GM10266 (cell line): ENCODE measurements around the gene TTC23L.
"Not testable (repeated sequence)": the region's sequence is repeated elsewhere in the genome, so short reads cannot be mapped to it uniquely, and the experiment has no call there.

Experiments used
- DNase-seq: peaks from one replicate; pipeline ENCODE4 v3.0.0; 2012; ENCODE audit errors: extremely low spot score
- TF ChIP-seq, protein P1 (sequence below): IDR thresholded peaks from 2 replicates; pipeline ENCODE4 v1.5.1; 2012; ENCODE audit warnings: mild to moderate bottlenecking, low read depth; ENCODE audit not compliant: control insufficient read depth, insufficient read depth; ENCODE audit errors: missing control alignments

The TTC23L gene

DNA sequence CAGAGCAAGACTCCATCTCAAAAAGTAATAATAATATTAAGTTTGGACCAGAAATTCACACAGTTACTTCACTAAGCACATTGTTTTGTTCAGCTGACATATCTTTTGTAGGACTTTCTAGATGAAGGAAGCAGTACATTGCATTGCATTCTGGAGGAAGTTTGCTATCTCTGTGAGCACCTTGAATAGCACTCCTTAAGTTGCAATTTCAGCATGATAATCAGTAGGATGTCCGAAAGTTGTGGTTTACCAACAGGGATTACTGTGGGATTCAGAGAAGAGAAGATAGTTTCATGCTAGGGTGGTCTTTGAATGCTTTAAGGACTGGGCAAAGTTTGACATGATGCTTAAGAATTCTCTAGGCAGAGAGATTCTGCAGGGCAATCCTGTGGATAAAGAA is 18.4 kb upstream of the TTC23L start:
- no peak for DNase-seq
- TF ChIP-seq, protein P1, sequence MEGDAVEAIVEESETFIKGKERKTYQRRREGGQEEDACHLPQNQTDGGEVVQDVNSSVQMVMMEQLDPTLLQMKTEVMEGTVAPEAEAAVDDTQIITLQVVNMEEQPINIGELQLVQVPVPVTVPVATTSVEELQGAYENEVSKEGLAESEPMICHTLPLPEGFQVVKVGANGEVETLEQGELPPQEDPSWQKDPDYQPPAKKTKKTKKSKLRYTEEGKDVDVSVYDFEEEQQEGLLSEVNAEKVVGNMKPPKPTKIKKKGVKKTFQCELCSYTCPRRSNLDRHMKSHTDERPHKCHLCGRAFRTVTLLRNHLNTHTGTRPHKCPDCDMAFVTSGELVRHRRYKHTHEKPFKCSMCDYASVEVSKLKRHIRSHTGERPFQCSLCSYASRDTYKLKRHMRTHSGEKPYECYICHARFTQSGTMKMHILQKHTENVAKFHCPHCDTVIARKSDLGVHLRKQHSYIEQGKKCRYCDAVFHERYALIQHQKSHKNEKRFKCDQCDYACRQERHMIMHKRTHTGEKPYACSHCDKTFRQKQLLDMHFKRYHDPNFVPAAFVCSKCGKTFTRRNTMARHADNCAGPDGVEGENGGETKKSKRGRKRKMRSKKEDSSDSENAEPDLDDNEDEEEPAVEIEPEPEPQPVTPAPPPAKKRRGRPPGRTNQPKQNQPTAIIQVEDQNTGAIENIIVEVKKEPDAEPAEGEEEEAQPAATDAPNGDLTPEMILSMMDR: no peak

DNA sequence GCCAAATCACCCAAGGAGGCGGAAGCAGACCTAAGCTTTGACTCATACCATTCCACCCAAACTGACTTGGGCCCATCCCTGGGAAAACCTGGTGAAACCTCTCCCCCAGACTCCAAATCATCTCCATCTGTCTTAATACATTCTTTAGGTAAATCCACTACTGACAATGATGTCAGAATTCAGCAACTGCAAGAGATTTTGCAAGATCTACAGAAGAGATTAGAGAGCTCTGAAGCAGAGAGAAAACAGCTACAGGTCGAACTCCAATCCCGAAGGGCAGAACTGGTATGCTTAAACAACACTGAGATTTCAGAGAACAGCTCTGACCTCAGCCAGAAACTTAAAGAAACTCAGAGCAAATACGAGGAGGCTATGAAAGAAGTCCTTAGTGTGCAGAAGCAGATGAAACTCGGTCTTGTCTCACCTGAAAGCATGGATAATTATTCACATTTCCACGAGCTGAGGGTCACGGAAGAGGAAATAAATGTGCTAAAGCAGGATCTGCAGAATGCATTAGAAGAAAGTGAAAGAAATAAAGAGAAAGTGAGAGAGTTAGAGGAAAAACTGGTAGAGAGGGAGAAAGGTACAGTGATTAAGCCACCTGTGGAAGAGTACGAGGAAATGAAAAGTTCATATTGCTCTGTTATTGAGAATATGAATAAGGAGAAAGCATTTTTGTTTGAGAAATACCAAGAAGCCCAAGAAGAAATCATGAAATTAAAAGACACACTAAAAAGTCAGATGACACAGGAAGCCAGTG is 15.8 kb upstream of the TTC23L start:
- TF ChIP-seq, protein P1: no peak
- DNase-seq: no peak

DNA sequence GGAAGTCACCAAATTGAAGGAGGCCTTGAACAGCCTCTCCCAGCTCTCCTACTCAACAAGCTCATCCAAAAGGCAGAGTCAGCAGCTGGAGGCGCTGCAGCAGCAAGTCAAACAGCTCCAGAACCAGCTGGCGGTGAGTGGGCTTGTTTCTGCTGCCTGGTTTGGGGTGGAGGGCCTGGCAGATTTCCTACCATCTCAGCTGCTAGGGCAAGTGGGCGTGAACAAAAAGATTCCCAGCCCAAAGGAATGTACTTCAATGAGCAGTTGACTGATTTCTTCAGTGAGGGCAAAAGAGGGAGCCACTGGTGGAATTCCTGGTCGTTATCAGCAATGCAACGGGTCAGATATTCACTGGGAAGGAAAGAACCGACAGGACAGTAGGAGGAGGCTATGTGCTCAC is 12.6 kb upstream of the TTC23L start:
- TF ChIP-seq, protein P1: no peak
- DNase-seq: no peak

DNA sequence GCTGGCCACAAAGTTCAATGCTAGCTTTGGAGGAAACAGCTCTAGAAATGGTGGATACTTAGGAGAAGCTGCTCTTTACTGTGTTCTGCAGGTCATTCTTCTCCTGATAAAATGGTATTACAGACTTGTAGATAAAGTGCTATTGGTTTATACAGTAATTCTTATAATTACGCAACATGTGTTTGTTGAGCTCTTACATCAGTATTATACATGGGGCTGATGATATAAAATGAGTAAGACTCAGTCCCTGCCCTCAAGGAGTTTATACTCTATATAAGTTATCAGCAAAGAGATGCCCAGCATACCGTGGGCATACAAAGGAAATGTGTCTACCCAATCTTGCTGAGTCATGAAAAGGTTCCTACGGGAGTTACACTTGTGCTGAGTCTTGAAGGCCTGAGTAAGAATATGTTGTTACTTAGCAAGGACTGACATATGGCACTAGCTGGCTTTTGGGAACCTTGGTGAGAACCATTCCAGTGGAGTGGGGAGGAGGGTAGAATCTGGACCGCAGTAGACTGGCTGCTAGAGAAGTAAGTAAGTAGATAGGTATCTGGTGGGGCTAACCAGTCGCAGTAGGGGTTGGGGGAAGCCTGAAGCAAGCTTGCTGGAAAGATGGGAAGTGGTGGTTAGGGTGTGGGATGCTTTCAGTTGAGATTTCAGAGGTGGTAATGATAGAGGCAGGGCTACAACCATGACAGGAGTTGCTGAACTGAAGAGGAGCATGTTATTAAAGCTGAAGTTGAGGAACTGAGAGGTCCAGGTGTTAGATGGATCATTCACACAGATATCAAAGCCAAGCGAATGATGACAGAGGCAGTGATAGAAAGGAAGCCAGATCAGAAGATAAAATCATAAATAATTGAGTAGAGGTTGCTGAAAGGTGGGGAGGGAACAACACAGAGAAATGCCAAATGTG is 11.1 kb upstream of the TTC23L start:
- TF ChIP-seq, protein P1: no peak
- DNase-seq: no peak

DNA sequence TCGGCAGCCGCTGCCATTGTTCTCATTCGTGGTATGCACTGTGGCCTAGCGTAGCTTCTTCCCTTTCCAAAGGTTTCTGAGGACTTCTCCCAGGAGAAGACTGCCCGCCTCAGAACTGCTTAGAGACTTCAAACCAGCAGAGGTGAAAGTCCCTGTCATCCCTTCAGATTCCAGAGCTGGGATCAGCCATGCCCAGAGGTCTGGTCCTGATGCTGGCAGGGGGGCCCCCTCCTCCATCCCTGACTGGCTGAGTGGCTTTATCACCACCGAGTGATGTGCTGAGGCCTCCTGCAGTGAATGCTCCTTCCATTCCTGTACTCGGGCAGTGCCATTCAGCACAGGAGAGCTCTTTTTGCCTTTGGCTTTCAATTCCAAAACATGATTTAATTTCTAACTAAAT is 8.1 kb upstream of the TTC23L start:
- not testable (repeated sequence) for DNase-seq

DNA sequence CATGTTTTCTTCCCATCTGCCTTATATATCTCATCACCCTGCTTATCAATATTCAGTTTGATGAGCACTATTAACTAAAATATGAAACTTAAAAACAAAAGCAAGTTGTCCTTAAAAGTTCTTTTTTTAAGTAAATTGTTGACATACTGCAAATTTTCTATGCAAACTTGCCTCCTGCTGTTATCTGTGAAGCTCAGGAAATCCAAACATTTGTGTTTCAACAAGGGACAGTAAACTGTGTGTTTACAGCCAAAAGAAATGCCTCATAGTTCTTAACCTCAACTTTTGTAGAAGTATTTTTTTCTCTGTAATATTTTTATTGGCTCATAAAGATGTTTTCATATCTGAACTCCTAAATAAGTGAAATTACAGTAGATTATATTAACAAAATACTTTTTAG is 7.7 kb upstream of the TTC23L start:
- DNase-seq: no peak
- TF ChIP-seq, protein P1: no peak

DNA sequence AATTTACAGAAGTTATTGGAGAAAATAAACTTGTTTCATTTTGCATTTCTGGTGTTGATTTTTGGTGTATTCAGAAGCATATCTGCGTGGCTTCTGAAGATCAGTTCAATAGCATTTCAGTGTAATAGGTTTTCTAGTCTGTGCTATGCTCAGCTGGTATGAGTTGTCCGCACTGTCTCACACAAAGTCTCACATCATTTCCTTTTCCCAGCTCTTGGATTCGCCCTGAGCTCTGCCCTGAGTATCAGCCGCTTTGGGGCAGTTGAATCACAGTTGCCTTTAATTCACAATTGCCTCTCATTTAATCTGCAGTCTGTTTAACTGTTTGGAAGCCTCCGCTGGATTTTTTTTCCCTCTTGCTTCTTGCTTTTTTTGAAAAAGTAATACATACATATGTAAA is 6.4 kb upstream of the TTC23L start:
- TF ChIP-seq, protein P1: no peak
- DNase-seq: no peak

DNA sequence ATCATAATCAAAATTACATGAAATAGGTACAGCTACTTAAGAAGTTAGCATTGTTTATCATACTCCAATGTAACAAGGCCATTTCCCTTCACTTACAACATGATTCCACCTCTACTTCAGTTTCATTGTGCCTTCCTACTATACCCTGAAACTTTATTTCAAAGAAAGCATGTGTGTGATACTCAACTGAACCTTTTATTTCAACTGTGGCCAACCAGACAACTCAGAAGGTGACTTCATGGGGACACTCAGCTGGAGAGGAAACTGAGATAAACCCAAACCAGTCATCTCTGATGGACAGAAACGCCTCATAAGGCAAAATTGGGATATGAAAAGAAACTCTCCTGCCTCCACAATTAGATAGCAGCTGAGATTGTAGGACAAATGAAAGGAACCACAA is 5.9 kb upstream of the TTC23L start:
- DNase-seq: no peak
- TF ChIP-seq, protein P1: no peak
